ENCODE measurements around the gene AANAT. TPM values are rescaled to one million over a fixed set of nuclear protein-coding genes. Genes with fewer than 3 reads are reported as not detected.

Gene AANAT
- total RNA-seq, 4 donors from 2014 or later, result not detected

GRCh38 chr17:76469991-76470739, 2.8 kb downstream of the AANAT start:
- no peak for TF ChIP-seq CTCF (IDR thresholded peaks at IDR 0.05; ENCODE audit: low read depth)

GRCh38 chr17:76471498-76472257, 4.3 kb downstream of the AANAT start:
- no peak for TF ChIP-seq CTCF (IDR thresholded peaks at IDR 0.05; ENCODE audit: low read depth)

- TF ChIP-seq CTCF (IDR thresholded peaks at IDR 0.05; ENCODE audit: low read depth), result no peak
Observed at GRCh38 chr17:76472258-76472645, 4.8 kb downstream of the AANAT start.

- no peak for TF ChIP-seq CTCF (IDR thresholded peaks at IDR 0.05; ENCODE audit: low read depth)
Observed at GRCh38 chr17:76472726-76473125, 5.3 kb downstream of the AANAT start.

- TF ChIP-seq CTCF (IDR thresholded peaks at IDR 0.05; ENCODE audit: low read depth), result no peak
Observed at GRCh38 chr17:76473541-76473985, 6.2 kb downstream of the AANAT start.

GRCh38 chr17:76474238-76474637, 6.8 kb downstream of the AANAT start:
- TF ChIP-seq CTCF (IDR thresholded peaks at IDR 0.05; ENCODE audit: low read depth), result no peak

- no peak for TF ChIP-seq CTCF (IDR thresholded peaks at IDR 0.05; ENCODE audit: low read depth)
Observed at GRCh38 chr17:76474894-76475293, 7.5 kb downstream of the AANAT start.

All from subcutaneous adipose tissue (tissue), 4 donors.